ENCODE measurements around the gene MATR3.
A peak's percentile ranks its signal among the peaks of the same experiment; 100 is the strongest.
"Not testable (repeated sequence)": the region's sequence is repeated elsewhere in the genome, so short reads cannot be mapped to it uniquely, and the experiment has no call there.

Gene MATR3

DNA sequence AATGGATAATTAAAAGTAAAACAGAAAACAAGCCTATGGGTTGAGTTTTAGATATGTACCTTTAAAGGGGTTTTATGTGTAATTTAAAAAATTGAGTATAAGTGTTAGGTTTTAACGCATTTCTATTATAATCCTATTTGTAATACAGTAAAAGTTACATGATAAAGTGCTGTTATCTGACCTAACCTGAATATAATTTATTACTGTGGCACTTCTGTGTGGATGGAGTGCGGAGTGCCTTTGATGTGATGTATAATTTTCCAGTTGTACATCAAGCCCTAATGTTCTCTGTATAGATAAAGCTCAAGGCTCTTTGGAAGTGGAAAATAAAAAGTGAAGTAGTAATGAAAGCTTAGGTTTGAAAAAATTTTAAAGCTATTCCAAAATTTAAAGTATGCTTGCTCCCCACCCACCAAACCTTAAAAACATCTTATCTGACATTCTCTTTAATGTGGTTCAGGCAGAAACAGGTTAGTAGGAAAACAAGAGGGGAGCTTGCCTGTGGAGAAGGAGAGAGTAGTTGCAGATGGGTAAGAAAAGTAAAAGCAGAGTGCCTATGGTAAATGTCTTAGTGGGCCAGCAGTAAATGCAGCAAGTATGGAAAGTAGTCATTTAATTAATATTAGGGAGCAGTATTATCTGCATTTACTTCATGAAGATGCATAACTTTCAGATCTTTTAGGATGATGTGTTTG is 4.0 kb downstream of the MATR3 start:
- no peak for DNase-seq (ENCODE audit: low read depth in 2 of 2)

DNA sequence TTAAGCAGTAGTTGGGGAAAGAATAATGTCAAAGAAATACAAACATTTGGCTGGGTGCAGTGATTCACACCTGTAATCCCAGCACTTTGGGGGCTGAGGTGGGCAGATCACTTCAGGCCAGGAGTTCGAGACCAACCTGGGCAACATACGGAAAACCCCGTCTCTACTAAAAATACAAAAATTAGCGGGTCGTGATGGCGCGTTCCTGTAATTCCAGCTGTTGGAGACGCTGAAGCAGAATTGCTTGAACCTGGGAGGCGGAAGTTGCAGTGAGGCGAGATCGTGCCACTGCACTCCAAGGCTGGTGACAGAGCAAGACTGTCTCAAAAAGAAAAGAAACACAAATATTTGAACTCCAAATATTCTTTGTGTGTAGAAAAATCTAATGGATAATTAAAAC is 4.7 kb downstream of the MATR3 start:
- DNase-seq (ENCODE audit: low read depth in 2 of 2): no peak

DNA sequence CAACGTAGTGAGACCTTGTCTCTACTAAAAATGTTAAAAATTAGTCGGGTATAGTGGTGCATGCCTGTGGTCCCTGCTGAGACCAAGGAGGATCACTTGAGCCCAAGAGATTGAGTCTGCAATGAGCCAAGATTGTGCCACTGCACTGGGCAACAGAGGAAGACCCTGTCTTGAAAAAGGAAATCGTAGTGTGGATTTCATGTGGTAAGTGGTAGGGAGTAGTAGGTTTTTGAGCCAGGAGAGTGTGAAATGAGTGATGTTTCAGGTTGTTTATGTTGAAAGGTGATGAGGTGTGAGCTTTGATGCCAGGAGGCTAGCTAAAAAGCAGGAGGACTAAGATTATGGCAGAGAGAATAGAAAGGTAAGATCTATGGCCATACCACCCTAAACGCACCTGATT is 5.9 kb downstream of the MATR3 start:
- no peak for DNase-seq (ENCODE audit: low read depth in 2 of 2)

DNA sequence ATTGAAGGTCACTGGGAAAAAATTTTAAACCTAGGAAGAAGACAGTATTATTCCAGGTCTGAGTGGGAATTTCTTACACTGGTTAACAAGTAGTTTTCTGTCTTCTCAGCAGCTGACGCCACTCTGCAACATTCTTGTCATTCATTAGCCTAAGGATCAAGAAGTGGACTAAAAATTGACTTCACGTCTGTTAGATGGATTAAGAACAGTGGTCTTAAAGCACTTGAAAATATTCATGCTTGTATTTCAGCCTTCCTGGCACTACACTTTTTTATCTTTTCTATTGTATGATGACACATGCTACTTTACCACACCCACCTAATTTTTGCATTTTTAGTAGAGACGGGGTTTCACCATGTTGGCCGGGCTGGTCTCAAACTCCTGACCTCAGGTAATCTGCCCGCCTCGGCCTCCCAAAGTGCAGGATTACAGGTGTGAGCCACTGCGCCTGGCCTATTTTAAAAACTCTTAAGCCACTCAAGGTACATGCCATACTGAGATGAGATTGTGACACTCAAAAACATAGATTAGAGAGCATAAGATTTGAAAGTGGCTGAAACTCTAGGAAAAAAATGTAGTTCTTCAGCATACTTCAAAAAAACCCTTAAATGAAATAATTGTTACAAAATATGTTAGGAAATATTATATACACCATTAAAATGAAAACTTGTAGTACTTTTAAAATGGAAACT is 8.4 kb downstream of the MATR3 start:
- DNase-seq (ENCODE audit: low read depth in 2 of 2): no peak

DNA sequence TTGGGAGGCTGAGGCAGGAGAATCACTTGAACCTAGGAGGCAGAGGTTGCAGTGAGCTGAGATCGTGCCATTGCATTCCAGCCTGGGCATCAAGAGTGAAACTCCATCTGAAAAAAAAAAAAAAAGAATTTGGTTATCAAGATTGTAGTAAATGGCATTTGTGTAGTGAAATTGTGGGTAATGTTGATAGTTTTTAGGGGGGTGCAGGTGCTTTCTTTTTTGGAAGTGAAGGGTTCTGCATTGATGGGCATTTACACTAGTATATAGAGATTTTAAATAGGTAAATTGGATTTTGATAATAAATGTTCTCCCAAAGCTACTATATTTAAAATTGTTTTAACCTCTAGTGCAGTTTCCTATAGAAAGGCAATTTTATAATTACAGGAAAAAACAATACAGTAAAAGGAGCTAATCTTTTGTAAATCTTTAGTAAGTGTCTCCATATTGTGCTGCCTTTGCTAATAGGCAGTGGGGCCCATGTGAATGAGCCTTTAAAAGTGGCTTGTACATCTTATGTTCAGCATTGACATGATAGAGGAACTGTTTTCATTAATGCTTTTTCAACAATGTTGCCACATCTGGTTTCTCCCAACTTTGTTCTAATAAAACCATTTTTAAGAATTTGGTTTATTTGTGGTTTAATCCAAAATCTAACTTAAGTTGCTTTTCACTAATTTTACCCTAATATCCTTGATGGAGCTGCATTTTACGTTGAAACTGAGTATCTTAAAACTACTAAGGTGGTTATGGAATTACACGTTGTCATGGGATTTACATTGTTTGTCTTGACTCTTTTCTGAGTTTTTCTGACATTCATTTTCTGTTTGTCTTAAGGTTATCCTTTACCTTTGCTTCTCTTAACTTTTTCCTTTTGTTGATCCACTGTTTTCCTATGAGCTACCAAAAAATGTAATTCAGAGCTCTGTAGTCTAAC is 11.1 kb downstream of the MATR3 start:
- DNase-seq (ENCODE audit: low read depth in 2 of 2): no peak

DNA sequence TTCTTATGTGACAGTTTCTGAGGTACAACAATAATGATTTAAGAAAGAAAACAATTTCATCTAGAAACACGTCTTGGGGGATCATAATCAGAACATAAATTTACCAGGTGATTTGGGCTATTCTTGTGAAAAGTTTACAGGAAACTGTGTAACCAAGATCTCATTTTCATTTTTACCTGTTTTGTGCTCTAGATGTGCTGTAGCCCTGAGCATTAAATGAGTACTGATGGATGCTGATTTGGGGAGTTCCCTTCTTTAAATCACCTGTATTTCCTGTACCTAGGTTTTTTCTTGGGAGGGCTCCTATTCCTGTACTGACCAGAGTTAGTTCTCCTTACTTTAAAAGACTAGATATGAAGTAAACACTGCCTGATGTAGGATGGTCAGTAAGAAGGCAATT is 12.7 kb downstream of the MATR3 start:
- DNase-seq (ENCODE audit: low read depth in 2 of 2): no peak

DNA sequence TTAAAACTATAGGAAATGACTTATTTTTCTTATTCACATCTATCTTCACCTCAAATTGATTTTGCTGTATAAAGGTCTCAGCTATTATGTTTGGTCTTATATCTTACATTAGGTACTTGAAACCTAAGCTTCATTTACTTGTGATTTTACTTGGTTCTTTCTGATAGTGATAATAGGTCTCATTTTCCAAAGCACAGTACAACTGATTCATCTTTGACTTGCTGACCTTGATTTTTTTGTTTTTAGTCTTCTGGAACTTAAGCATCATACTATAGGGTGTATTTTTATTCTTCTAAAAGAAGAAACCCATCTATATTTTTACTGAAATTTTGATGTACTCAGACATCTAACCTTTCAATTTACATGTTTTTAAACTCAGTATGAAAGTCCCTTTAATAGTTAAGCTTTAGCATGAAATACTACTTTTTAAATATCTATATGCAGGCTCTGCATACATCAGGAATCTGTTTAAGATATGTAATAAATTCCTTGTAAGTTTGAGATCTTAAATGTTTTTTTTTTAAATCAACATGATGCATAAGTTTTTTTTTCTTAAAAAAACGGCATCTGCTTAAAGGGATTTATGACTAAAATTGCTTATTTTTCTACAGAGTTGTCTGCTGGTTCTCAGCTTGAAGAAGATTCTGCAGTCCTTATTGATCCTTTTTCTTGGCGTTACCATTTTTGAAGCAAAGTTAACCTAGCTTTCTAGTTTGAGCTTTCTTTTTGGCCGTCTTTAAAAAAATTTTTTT is 13.3 kb downstream of the MATR3 start:
- DNase-seq (ENCODE audit: low read depth in 2 of 2): no peak

DNA sequence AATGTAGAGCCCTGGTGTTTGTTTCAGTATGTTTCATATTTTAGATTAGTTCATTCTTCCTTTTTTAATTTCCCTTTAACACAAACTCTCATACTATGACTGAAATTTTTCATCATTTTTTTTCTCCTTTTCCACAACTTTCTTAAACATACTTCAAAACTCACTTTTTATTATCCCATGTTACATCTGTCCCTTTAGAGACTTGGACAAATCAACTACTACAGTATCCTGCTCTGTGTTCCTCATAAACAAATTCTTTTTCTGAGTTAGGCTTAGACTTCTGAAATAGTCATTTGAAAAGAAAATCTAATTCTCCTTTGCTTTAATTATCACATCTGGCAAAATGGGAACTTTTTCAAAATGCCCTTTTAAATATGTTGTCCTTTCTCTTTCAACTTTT is 15.3 kb downstream of the MATR3 start:
- DNase-seq (ENCODE audit: low read depth in 2 of 2): no peak

DNA sequence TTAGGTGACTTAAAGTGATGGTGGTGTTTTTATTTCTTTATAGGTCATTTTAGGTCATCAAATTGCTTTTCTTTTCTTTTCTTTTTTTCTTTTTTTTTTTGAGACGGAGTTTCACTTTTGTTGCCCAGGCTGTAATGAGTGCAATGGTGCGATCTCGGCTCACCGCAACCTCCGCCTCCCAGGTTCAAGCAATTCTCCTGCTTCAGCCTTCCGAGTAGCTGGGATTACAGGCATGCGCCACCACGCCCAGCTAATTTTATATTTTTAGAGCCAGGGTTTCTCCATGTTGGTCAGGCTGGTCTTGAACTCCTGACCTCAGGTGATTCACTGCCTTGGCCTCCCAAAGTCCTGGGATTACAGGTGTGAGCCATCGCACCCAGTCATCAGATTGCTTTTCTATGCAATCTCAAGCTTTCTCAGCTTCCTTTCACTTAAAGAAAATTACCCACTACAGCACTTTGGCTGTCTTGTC is 17.2 kb downstream of the MATR3 start:
- DNase-seq (ENCODE audit: low read depth in 2 of 2): not testable (repeated sequence)

DNA sequence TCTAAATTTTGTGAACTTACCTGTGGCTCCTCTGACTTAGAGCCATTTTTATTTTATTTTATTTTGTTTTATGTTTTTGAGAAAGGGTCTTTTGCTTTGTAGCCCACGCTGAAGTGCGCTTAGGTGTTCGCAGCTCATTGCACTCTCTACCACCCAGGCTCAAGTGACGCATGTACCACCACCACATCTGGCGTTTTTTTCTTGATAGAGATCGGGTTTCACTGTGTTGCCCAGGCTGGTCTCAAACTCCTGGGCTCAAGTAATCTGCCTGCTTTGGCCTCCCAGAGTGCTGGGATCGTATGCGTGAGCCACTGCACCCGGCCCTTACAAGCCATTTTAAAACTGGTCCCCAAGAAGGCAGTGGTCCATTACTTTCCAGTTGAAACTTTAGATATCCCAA is 18.5 kb downstream of the MATR3 start:
- DNase-seq (ENCODE audit: low read depth in 2 of 2): no peak

DNA sequence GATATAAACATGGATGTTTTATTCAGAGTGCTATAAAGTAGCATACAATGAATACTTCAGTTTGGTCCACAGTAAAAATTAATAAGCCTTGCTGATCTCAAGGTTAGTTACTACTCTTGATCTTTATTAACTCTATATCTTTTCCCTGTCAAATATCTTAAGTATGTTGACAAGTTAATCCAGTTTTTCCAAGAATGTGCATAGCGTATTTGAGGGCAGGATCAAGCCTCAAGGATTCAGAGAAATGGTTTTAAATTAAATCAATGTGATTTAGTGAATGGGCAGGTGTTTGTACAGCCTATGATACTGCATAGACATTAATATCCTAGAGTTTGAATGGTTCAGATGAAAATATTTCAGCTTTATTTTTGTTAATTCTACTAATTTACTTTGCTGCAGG is 20.7 kb downstream of the MATR3 start:
- DNase-seq (ENCODE audit: low read depth in 2 of 2): no peak

DNA sequence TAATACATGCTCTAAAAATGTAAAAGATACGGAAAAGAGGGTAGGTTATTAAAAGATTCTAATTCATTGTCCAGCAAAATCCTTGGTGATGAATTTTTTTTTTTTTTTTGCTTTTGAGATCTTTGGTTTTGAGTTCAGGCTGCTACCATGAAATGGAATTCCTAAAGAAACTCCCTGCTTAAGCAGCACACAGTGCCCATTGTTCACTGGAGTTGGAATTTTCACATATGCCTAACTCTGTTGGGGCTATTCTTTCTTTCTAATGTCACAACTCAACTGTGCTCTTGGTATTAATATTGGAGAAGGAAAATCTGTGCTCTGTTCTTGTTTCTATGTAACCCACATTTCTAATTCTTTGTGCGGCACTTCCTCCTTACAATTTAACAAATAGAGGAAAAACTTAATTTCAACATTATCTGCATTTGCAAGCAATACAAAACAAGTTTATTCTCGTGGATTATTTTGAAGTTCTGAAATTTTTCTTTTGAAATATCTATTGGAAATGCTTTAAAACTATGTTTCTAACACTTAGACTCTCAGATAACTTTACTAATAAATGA is 21.6 kb downstream of the MATR3 start:
- DNase-seq (ENCODE audit: low read depth in 2 of 2): no peak

DNA sequence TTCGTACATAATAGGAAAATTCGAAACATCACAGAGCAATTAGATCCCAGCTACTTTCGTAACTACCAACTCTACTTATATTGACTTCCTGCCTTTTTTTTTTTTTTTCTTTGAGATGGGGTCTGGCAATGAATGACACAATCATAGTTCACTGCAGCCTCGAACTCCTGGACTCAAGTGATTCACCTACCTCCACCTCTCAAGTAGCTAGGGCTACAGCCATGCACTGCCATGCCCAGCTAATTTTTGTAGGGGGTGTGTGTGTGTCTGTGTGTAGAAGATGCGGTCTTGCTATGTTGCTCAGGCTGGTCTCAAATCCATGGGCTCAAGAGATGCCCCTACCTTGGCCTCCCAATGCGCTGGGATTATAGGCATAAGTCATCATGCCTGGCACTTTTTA is 42.3 kb downstream of the MATR3 start:
- no peak for DNase-seq (ENCODE audit: low read depth in 2 of 2)

DNA sequence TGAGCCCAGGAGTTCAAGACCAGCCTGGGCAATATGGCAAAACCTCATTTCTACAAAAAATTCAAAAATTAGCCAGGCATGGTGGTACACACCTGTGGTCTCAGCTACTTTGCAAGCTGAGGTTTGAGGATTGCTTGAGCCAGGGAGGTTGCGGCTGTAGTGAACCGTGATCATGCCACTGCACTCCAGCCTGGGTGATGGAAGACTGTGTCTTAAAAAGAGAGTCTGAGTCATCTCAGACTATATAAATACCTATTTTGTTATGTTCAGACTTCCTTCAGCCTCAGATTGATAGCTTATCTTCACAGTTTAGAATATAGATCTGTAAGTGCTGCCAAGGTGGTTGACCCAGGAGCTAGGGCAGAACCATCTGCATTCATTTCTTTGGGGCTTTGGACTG is 46.5 kb downstream of the MATR3 start:
- no peak for DNase-seq (ENCODE audit: low read depth in 2 of 2)

DNA sequence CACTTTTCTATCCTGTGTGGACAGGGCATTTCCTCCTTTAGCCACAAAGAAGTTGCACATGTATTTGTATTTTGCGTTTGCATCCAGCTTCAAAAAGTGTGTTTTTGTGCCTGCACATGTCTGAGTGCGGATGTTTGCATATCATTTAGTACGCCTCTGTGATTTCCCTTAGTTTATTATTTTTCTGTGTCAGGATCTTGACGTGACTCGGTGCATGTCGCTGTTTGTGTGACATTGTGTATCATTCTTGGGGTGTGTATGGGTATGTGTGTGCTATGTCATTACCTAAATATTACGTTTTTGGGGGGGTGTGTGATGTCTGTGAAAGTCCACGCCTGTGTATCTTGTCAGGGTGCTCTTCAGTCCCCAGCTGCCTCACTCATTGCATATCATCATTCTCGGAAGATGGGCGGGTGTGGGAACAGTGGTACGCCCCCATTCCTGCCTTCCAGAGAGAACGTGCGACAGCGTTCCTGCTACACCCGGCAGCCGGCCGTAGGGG is 47.7 kb downstream of the MATR3 start:
- no peak for DNase-seq (ENCODE audit: low read depth in 2 of 2)

DNA sequence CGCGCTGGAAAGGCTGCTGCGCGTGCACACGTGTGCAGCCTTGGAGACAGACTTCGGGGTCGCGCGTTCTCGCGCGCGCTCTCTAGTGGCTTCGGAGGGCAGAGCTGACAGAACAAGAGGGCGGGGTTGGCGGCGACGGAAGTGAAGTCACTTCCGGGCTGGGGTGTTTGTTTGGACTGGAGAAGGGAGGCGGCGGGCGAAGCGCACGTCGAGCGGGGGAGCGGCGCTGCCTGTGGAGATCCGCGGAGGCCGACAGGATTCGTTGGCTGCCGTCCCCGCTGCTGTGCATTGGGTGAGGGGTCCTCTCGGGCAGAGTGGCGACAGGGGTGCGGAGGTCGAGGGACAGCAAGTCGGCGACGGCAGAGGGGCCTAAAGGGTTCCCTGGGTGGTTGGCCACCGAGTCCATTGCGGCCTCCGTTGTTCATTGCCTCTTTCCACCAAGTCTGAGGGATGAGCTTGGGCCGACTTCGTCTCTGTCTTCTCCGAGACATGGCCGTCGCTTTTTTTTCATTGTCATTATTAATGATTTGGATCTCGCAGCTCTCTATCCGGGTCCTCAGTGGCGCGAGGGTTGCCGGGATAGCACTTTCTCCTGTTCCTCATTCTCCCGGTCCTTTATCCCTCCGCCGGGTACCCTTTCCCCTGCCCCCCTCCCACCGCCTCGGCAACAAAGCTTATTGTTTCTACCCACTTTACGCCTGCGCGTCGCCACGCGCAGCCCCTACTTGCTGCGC is 48.3 kb downstream of the MATR3 start, which contains the start of gene PAIP2:
Gene PAIP2, plus strand, starts transcription at position 166 of the 734 bp plus-strand sequence. CDS start 21,931 bp downstream, outside the sequence.
- DNase-seq (ENCODE audit: low read depth in 2 of 2): peak; percentile 91 to 95

DNA sequence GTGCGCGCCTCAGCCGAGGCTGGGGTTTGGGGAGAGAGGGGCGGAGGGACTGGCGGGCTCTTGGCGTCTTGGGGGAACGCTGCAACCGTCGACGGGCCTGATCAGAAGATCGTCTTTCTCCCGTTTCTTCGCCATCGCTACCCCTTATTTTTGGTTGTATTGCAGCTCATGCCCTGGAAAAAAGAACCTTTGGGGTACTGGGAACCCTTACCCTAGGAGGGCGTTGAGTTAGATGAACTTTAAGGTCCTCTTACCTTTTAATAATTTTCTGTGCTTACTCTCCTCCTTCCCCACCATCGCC is 48.8 kb downstream of the MATR3 start:
- peak in 1 of 2 donors; percentile 49 for DNase-seq (ENCODE audit: low read depth in 2 of 2)

DNA sequence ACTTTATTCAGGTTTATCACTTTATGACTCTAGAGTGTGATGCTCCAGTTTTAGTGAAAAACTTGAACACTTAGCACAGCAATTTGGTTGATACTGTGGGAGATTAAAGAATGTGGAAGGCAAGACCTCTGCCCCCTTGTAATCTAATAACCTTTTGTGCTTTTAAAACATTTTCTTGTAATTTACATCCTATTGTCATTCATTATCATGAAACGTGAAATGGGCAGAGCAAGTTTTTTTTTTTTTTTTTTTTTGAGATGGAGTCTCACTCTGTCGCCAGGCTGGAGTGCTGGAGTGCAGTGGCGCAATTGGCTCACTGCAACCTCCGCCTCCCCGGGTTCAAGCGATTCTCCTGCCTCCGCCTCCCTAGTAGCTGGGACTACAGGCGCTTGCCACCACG is 49.9 kb downstream of the MATR3 start:
- DNase-seq (ENCODE audit: low read depth in 2 of 2): no peak

DNA sequence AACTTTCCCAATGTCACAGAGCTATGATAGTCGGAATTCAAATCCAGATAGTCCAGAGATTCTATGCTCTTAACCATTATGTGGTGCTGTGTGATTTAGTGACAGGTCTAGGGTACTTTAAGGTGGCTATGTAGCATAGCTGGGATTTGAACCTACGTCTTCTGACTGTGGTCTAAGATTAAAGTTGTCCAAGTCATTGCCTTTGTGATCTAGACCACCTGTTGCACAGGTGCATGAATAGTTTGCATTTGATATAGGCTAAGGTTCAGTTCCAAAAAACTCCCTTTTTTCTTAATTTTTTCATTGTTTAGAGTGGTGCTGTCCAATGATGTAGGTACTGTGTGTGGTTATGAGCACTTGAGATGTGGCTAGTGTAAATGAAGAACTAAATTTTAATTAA is 50.6 kb downstream of the MATR3 start:
- no peak for DNase-seq (ENCODE audit: low read depth in 2 of 2)

DNA sequence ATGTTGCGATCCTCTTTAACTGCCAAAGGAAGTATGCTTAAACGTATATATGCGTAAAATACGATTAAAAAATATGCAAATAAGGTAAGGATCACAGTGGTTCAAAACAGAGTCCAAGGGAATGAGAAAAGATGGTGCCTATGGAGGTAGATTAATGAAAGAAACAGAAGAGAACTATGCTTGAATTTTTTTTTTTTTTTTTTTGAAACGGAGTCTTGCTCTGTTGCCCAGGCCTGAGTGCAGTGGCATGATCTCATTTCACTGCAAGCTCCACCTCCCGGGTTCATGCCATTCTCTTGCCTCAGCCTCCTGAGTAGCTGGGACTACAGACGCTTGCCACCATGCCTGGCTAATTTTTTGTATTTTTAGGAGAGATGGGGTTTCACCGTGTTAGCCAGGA is 51.9 kb downstream of the MATR3 start:
- DNase-seq (ENCODE audit: low read depth in 2 of 2): not testable (repeated sequence)

DNA sequence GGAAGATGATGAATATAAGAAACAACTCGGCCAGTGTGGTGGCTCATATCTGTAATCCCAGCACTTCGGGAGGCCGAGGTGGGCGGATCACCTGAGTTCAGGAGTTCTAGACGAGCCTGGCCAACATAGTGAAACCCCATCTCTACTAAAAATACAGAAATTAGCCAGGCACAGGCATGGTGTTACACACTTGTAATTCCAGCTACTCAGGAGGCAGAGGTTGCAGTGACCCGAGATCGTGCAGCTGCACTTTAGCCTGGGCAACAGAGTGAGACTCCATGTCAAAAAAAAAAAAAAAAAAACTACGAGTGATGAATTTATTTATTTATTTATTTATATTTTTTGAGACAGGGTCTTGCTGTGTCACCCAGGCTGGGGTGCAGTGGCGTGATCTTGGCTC is 54.3 kb downstream of the MATR3 start:
- not testable (repeated sequence) for DNase-seq (ENCODE audit: low read depth in 2 of 2)

All from stimulated activated CD8-positive, alpha-beta memory T cell treated with anti-CD3 and anti-CD28 coated beads, Interleukin-7, amount 100 ng/mL, for 1 hour (primary cell).